ENCODE results near the gene VARS1.

Gene VARS1

DNA sequence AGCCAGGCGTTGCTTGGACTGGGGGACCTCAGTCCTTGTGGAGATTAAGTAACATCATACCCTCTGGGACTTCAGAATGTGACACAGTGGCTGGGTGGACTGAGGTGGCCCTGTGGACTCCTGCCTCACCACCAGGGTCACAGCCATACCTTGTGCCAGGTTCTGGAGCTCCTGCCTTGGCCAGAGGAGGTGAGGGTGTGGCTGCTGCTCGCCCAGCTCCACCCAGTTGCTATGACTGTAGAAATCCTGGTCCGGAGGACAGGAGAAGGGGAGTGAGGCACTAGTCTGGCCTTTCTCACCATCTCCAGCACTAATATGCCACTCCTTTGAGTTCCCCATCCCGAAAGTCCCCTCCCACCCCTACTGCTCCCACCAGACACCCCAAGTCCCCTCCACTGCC is 20.4 kb downstream of the VARS1 start:
- no peaks in the 10 kb centered on the region for H3K79me2 ChIP-seq (ENCODE audit: control insufficient read depth, low read length)
- H3K9me3 ChIP-seq (ENCODE audit: control insufficient read depth, insufficient read depth, low read length) = no peaks in the 10 kb centered on the region
- H3K4me1 ChIP-seq (ENCODE audit: control insufficient read depth, low read length) = peaks cover 17% of the 10 kb centered on the region
- H3F3A ChIP-seq (ENCODE audit: control insufficient read depth, insufficient read depth) = no peaks in the 10 kb centered on the region
- no peak overlapping the region for H3K4me3 ChIP-seq (ENCODE audit: low read length)
- H4K20me1 ChIP-seq (ENCODE audit: control insufficient read depth, insufficient read depth, low read depth, low read length) = no peaks in the 10 kb centered on the region
- H3K27me3 ChIP-seq (ENCODE audit: control insufficient read depth, low read length) = no peaks in the 10 kb centered on the region
- H3K36me3 ChIP-seq (ENCODE audit: control insufficient read depth, low read length) = peaks cover 25% of the 10 kb centered on the region
- no peak for TF ChIP-seq EZH2phosphoT487 (IDR thresholded peaks at IDR 0.05; ENCODE audit: borderline replicate concordance, low read length)
- TF ChIP-seq, protein P1, sequence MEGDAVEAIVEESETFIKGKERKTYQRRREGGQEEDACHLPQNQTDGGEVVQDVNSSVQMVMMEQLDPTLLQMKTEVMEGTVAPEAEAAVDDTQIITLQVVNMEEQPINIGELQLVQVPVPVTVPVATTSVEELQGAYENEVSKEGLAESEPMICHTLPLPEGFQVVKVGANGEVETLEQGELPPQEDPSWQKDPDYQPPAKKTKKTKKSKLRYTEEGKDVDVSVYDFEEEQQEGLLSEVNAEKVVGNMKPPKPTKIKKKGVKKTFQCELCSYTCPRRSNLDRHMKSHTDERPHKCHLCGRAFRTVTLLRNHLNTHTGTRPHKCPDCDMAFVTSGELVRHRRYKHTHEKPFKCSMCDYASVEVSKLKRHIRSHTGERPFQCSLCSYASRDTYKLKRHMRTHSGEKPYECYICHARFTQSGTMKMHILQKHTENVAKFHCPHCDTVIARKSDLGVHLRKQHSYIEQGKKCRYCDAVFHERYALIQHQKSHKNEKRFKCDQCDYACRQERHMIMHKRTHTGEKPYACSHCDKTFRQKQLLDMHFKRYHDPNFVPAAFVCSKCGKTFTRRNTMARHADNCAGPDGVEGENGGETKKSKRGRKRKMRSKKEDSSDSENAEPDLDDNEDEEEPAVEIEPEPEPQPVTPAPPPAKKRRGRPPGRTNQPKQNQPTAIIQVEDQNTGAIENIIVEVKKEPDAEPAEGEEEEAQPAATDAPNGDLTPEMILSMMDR (IDR thresholded peaks at IDR 0.05; ENCODE audit: low read depth, low read length, poor library complexity, severe bottlenecking) = no peak
- H3K9me2 ChIP-seq (replicated peaks; ENCODE audit: control insufficient read depth, low read length) = no peaks in the 10 kb centered on the region
- H3K27ac ChIP-seq (ENCODE audit: low read depth, low read length) = no peak overlapping the region
- H3K4me2 ChIP-seq (ENCODE audit: low read length) = no peak overlapping the region

DNA sequence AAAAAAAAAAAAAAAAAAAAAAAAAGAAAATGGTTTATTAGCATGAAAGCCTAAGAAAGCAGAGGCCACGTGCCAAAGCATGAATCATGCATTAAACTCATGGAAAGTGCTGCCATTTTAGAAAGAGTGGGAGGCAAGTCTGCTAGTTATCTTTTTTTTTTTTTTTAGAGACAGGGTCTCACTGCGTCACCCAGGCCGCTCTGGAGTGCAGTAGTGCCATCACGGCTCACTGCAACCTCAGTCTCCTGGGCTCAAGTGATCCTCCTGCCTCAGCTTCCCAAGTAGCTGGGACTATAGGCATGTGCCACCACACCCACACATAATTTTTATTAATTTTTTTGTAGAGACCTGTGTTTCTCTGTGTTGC is 23.6 kb downstream of the VARS1 start:
- Histone ChIP-seq H3K9me3 (ENCODE audit: control insufficient read depth, insufficient read depth, low read length) (no peaks in the 10 kb centered on the region), H3K9me2 (replicated peaks; ENCODE audit: control insufficient read depth, low read length) (no peaks in the 10 kb centered on the region)

DNA sequence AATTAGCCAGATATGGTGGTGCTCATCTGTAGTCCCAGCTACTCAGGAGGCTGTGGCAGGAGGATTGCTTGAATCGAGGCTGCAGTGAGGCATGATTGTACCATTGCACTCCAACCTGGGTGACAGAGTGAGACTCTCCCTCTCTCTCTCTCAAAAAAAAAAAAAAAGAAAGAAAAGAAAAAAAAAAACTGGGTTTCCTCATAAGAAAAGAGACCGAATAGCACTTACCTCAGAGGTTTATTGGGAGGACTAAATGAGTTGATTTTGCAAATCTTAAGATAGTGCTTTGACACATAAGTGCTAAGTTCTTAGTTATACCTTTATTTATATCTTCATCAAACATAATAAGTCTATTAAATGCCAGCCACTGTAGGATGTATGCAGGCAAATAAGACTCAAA is 24.7 kb downstream of the VARS1 start:
- TF ChIP-seq, protein P1 (IDR thresholded peaks at IDR 0.05; ENCODE audit: low read depth, low read length, poor library complexity, severe bottlenecking) = no peak
- TF ChIP-seq EZH2phosphoT487 (IDR thresholded peaks at IDR 0.05; ENCODE audit: borderline replicate concordance, low read length) = no peak
- no peaks in the 10 kb centered on the region for H3K27me3 ChIP-seq (ENCODE audit: control insufficient read depth, low read length)

More for the DNA sequence above, 23.6 kb downstream of the VARS1 start:
- Histone ChIP-seq H3K27ac (ENCODE audit: low read depth, low read length) (no peak overlapping the region), H3K4me2 (ENCODE audit: low read length) (no peak overlapping the region), H3K4me1 (ENCODE audit: control insufficient read depth, low read length) (peaks cover 11% of the 10 kb centered on the region), H3F3A (ENCODE audit: control insufficient read depth, insufficient read depth) (no peaks in the 10 kb centered on the region), H3K36me3 (ENCODE audit: control insufficient read depth, low read length) (no peaks in the 10 kb centered on the region), H3K4me3 (ENCODE audit: low read length) (no peak overlapping the region), H3K27me3 (ENCODE audit: control insufficient read depth, low read length) (no peaks in the 10 kb centered on the region), H4K20me1 (ENCODE audit: control insufficient read depth, insufficient read depth, low read depth, low read length) (no peaks in the 10 kb centered on the region), H3K79me2 (ENCODE audit: control insufficient read depth, low read length) (no peaks in the 10 kb centered on the region)
- TF ChIP-seq, protein P1 (IDR thresholded peaks at IDR 0.05; ENCODE audit: low read depth, low read length, poor library complexity, severe bottlenecking) = no peak
- no peak for TF ChIP-seq EZH2phosphoT487 (IDR thresholded peaks at IDR 0.05; ENCODE audit: borderline replicate concordance, low read length)

More for the DNA sequence above, 24.7 kb downstream of the VARS1 start:
- Histone ChIP-seq H3K36me3 (ENCODE audit: control insufficient read depth, low read length) (no peaks in the 10 kb centered on the region), H3K79me2 (ENCODE audit: control insufficient read depth, low read length) (no peaks in the 10 kb centered on the region), H3K4me3 (ENCODE audit: low read length) (no peak overlapping the region), H3K4me1 (ENCODE audit: control insufficient read depth, low read length) (peaks cover 4% of the 10 kb centered on the region; the same call in 1 of the 2 replicates), H3K9me2 (replicated peaks; ENCODE audit: control insufficient read depth, low read length) (no peaks in the 10 kb centered on the region), H3F3A (ENCODE audit: control insufficient read depth, insufficient read depth) (no peaks in the 10 kb centered on the region), H3K9me3 (ENCODE audit: control insufficient read depth, insufficient read depth, low read length) (no peaks in the 10 kb centered on the region), H4K20me1 (ENCODE audit: control insufficient read depth, insufficient read depth, low read depth, low read length) (no peaks in the 10 kb centered on the region), H3K4me2 (ENCODE audit: low read length) (no peak overlapping the region), H3K27ac (ENCODE audit: low read depth, low read length) (no peak overlapping the region)

All from DOHH2 (cell line).